Central memory CD4-positive, alpha-beta T cell (primary cell): ENCODE measurements around the gene RBM33.

Source experiments
- DNase-seq: peaks from one replicate; pipeline ENCODE4 v3.0.0; 2022

RBM33 gene

GRCh38 chr7:155754165-155754564, 109.7 kb downstream of the RBM33 start:
- DNase-seq: no peak

GRCh38 chr7:155755026-155755425, 110.6 kb downstream of the RBM33 start:
- DNase-seq: no peak

GRCh38 chr7:155756322-155756721, 111.9 kb downstream of the RBM33 start:
- no peak for DNase-seq

GRCh38 chr7:155758348-155758747, 113.9 kb downstream of the RBM33 start:
- DNase-seq: no peak

- no peak for DNase-seq
These were observed 115.4 kb downstream of the RBM33 start for GRCh38 chr7:155759740-155760430.

- no peak for DNase-seq
These were observed 116.7 kb downstream of the RBM33 start for GRCh38 chr7:155761162-155761561.

GRCh38 chr7:155762036-155762435, 117.6 kb downstream of the RBM33 start:
- DNase-seq: no peak

GRCh38 chr7:155762655-155763054, 118.2 kb downstream of the RBM33 start:
- DNase-seq: no peak

- no peak for DNase-seq
These were observed 118.7 kb downstream of the RBM33 start for GRCh38 chr7:155763122-155763521.

- peak; percentile 55 for DNase-seq
These were observed 119.4 kb downstream of the RBM33 start for GRCh38 chr7:155763691-155764437.

- no peak for DNase-seq
These were observed 120.0 kb downstream of the RBM33 start for GRCh38 chr7:155764438-155764793.

GRCh38 chr7:155765458-155765857, 121.0 kb downstream of the RBM33 start:
- DNase-seq: no peak

GRCh38 chr7:155766386-155766785, 121.9 kb downstream of the RBM33 start:
- no peak for DNase-seq

- no peak for DNase-seq
These were observed 122.8 kb downstream of the RBM33 start for GRCh38 chr7:155766966-155767916.

- DNase-seq: no peak
These were observed 125.2 kb downstream of the RBM33 start for GRCh38 chr7:155769701-155770100.

GRCh38 chr7:155770241-155770640, 125.8 kb downstream of the RBM33 start:
- no peak for DNase-seq

GRCh38 chr7:155773531-155773930, 129.1 kb downstream of the RBM33 start:
- no peak for DNase-seq

- DNase-seq: no peak
These were observed 130.5 kb downstream of the RBM33 start for GRCh38 chr7:155774947-155775346.

GRCh38 chr7:155775691-155776090, 131.2 kb downstream of the RBM33 start:
- DNase-seq: no peak

- DNase-seq: no peak
These were observed 132.1 kb downstream of the RBM33 start for GRCh38 chr7:155776606-155777005.

GRCh38 chr7:155778349-155778748, 133.9 kb downstream of the RBM33 start:
- DNase-seq: no peak

- no peak for DNase-seq
These were observed 136.4 kb downstream of the RBM33 start for GRCh38 chr7:155780884-155781283.

- DNase-seq: no peak
These were observed 137.0 kb downstream of the RBM33 start for GRCh38 chr7:155781433-155781832.
